B cell (primary cell): ENCODE results near the gene PEX11G. TPM values are rescaled to one million over a fixed set of nuclear protein-coding genes. Genes with fewer than 3 reads are reported as not detected.

Source experiments
- ATAC-seq: fragments of 200-7000 bp; cut with Tn5 transposase; one replicate; pipeline ENCODE4 v1.10.0; 2021; ENCODE audit warnings: low read depth, mild to moderate bottlenecking, moderate number of reproducible peaks, moderate library complexity
- CTCF ChIA-PET: fragments of 350-600 bp; sonication (Branson Sonifier 250); formaldehyde crosslinking; loops from one replicate; lab custom pipeline; 2021; ENCODE audit warnings: antibody characterized with exemption, inconsistent platforms; lab: Charles Lee
- POLR2A ChIA-PET: fragments of 350-600 bp; sonication (Branson Sonifier 250); formaldehyde crosslinking; loops from one replicate; lab custom pipeline; 2021; ENCODE audit warnings: antibody characterized with exemption; lab: Charles Lee
- DNase-seq: peaks from one replicate; pipeline ENCODE4 v3.0.0; 2013
- H2AFZ ChIP-seq: 2 replicates; pipeline ENCODE4 v1.6.1; 2012; ENCODE audit warnings: mild to moderate bottlenecking, low read depth, low read length; ENCODE audit not compliant: insufficient read depth, poor library complexity, severe bottlenecking
- H3K27ac ChIP-seq, 2 donors: 1 replicate in 1 of 2; 2 replicates in 1 of 2; pipeline ENCODE4 v1.5.1; 2012 to 2013; ENCODE audit warnings: low read length in 2 of 2, mild to moderate bottlenecking in 2 of 2, moderate library complexity in 1 of 2
- H3K27me3 ChIP-seq, 4 experiments: fragments of 200-600 bp in 1 of 4; sonication (generic) in 1 of 4; replicated peaks in 1 of 4; 1 replicate in 2 of 4; 2 replicates in 2 of 4; pipeline versions ENCODE4 v1.6.1 to v1.7.0; 2013 to 2016; ENCODE audit warnings: low read length in 3 of 4, mild to moderate bottlenecking in 2 of 4, mixed read lengths in 1 of 4, moderate library complexity in 1 of 4; ENCODE audit not compliant: insufficient read depth in 4 of 4, control insufficient read depth in 3 of 4; ENCODE audit errors: control extremely low read depth in 1 of 4
- H3K36me3 ChIP-seq, 2 experiments: replicated peaks in 1 of 2; 1 replicate in 1 of 2; 2 replicates in 1 of 2; pipeline versions ENCODE4 v1.6.1 to v1.7.1; 2013; ENCODE audit warnings: low read length in 1 of 2; ENCODE audit not compliant: insufficient read depth in 2 of 2, control insufficient read depth in 1 of 2; ENCODE audit errors: control extremely low read depth in 1 of 2, extremely low read depth in 1 of 2
- H3K4me1 ChIP-seq, 2 donors: fragments of 200-600 bp in 1 of 2; sonication (generic) in 1 of 2; 1 replicate in 1 of 2; 2 replicates in 1 of 2; pipeline versions ENCODE4 v1.5.1 to v1.6.1; 2013 to 2017; ENCODE audit warnings: low read length in 2 of 2; ENCODE audit not compliant: control insufficient read depth in 2 of 2, insufficient read depth in 2 of 2
- H3K4me2 ChIP-seq: replicated peaks from 2 replicates; pipeline ENCODE3; 2012; ENCODE audit warnings: mild to moderate bottlenecking, low read depth, low read length; ENCODE audit not compliant: poor library complexity, severe bottlenecking
- H3K4me3 ChIP-seq, 5 experiments: fragments of 200-600 bp in 1 of 5; sonication (generic) in 1 of 5; 1 replicate in 3 of 5; 2 replicates in 2 of 5; pipeline versions ENCODE4 v1.5.1 to v1.7.0; 2011 to 2016; ENCODE audit warnings: low read length in 4 of 5, mild to moderate bottlenecking in 4 of 5, low read depth in 2 of 5, control low read depth in 1 of 5, moderate library complexity in 1 of 5; ENCODE audit not compliant: insufficient read depth in 1 of 5; ENCODE audit errors: control extremely low read depth in 1 of 5, extremely low read depth in 1 of 5
- H3K79me2 ChIP-seq: fragments of 200-600 bp; sonication (generic); one replicate; pipeline ENCODE4 v1.6.0; 2016; ENCODE audit warnings: low read length; ENCODE audit not compliant: control insufficient read depth, insufficient read depth
- H3K9ac ChIP-seq: fragments of 200-600 bp; sonication (generic); 2 replicates; pipeline ENCODE4 v1.6.1; 2017; ENCODE audit warnings: mild to moderate bottlenecking, low read length, moderate library complexity
- H3K9me3 ChIP-seq, 3 donors: one replicate each; pipeline versions ENCODE4 v1.6.1 to v1.7.1; 2013; ENCODE audit warnings: low read length in 2 of 3; ENCODE audit not compliant: control insufficient read depth in 2 of 3, insufficient read depth in 1 of 3; ENCODE audit errors: control extremely low read depth in 1 of 3
- H4K20me1 ChIP-seq: 2 replicates; pipeline ENCODE4 v1.6.0; 2012; ENCODE audit warnings: mild to moderate bottlenecking, low read length; ENCODE audit not compliant: insufficient read depth, control insufficient read depth, poor library complexity, severe bottlenecking
- H3K27ac Mint-ChIP-seq: one replicate; pipeline ENCODE4 v1.8.0; 2021; ENCODE audit warnings: mixed read lengths
- H3K27me3 Mint-ChIP-seq: one replicate; pipeline ENCODE4 v1.8.0; 2021; ENCODE audit warnings: mixed read lengths
- H3K4me1 Mint-ChIP-seq: one replicate; pipeline ENCODE4 v1.8.0; 2021; ENCODE audit warnings: mixed read lengths
- H3K4me3 Mint-ChIP-seq: one replicate; pipeline ENCODE4 v1.8.0; 2021; ENCODE audit warnings: mixed read lengths
- H3K9me3 Mint-ChIP-seq: one replicate; pipeline ENCODE4 v1.8.0; 2022; ENCODE audit warnings: mixed read lengths; ENCODE audit not compliant: insufficient read depth
- CTCF ChIP-seq: fragments of 200-600 bp; IDR thresholded peaks from one replicate; pipeline ENCODE4 v1.8.0; 2022; ENCODE audit warnings: antibody characterized with exemption, mild to moderate bottlenecking
- EZH2 ChIP-seq: IDR thresholded peaks from 2 replicates; pipeline ENCODE4 v1.6.1; 2012; ENCODE audit warnings: borderline replicate concordance, low read depth, mild to moderate bottlenecking, moderate library complexity, low read length; ENCODE audit not compliant: insufficient read depth, poor library complexity, severe bottlenecking
- WGBS: methylation state at CpG from one replicate; pipeline ENCODE4 v1.1.5; 2013; ENCODE audit warnings: missing lambda C conversion rate; ENCODE audit not compliant: insufficient coverage; 5-methylcytosine and 5-hydroxymethylcytosine counted together
- intact Hi-C: fragments of 100-400 bp; cut with micrococcal nuclease; formaldehyde crosslinking; loops from one replicate; pipeline ENCODE4 v1.10.0; 2022
- polyA plus RNA-seq: library from polyadenylated mRNA; depleted of rRNA; stranded (reverse); fragments of >200 nt; gene quantifications from 2 replicates; pipeline ENCODE4 v1.2.3, GENCODE V29; 2012
- total RNA-seq, 2 donors: library from RNA; stranded (reverse); fragments of 120-200 nt in 1 of 2; gene quantifications; 1 replicate in 1 of 2; 2 replicates in 1 of 2; pipeline versions ENCODE4 v1.2.3 to v1.2.4, GENCODE V29; 2013 to 2022

PEX11G gene
- total and polyA plus RNA-seq, 2 donors (not counting 1 experiment from before 2014, with no cell fraction given): 0.40 to 0.62 TPM

GRCh38 chr19:7500811-7501450 is 12.1 kb upstream of the PEX11G start:
- H3K27me3 ChIP-seq: peaks cover 0 to 58% (median 25%) of the 10 kb centered on the region in 4 experiments
- no peaks in the 10 kb centered on the region for H4K20me1 ChIP-seq
- H3K4me3 ChIP-seq: peak overlapping the region in 3 of 5 experiments; percentile 15 to 21 (median 19)
- H2AFZ ChIP-seq: no peak overlapping the region
- H3K9me3 Mint-ChIP-seq: no peaks in the 10 kb centered on the region
- no peak for ATAC-seq
- 4% methylated on average over 93 of the region's 93 CpGs for WGBS
- no peak overlapping the region for H3K4me3 Mint-ChIP-seq
- H3K27ac Mint-ChIP-seq: no peak overlapping the region
- no peak overlapping the region for H3K9ac ChIP-seq
- H3K36me3 ChIP-seq: no peaks in the 10 kb centered on the region
- H3K27ac ChIP-seq: no peak overlapping the region
- peaks cover 42% of the 10 kb centered on the region for H3K27me3 Mint-ChIP-seq
- H3K4me2 ChIP-seq: peak overlapping the region; percentile 63
- peaks cover 8% of the 10 kb centered on the region for H3K4me1 Mint-ChIP-seq
- CTCF ChIA-PET: no interaction called here
- H3K9me3 ChIP-seq: peaks cover 0 to 9% (median 0%) of the 10 kb centered on the region in 3 donors
- no peak for DNase-seq
- POLR2A ChIA-PET: interaction anchor here (0.6 kb wide), 2 partner anchors 12 to 21 kb away, joined by 3 to 7 read pairs; no protein-coding TSS in a partner anchor
- peaks cover 16 to 17% of the 10 kb centered on the region in 2 donors for H3K4me1 ChIP-seq
- TF ChIP-seq EZH2 (no peak), CTCF (no peak)
- intact Hi-C loops: no loop called here
- no peaks in the 10 kb centered on the region for H3K79me2 ChIP-seq

- Histone ChIP-seq H3K36me3 (no peaks in the 10 kb centered on the region), H3K4me2 (no peak overlapping the region), H3K9ac (no peak overlapping the region), H3K27ac (no peak overlapping the region), H2AFZ (no peak overlapping the region), H3K4me1 (peaks cover 8 to 9% of the 10 kb centered on the region in 2 donors), H4K20me1 (no peaks in the 10 kb centered on the region), H3K9me3 (peaks cover 0 to 5% (median 0%) of the 10 kb centered on the region in 3 donors), H3K79me2 (no peaks in the 10 kb centered on the region), H3K4me3 (no peak overlapping the region), H3K27me3 (peaks cover 0 to 32% (median 7%) of the 10 kb centered on the region in 4 experiments)
- H3K9me3 Mint-ChIP-seq: no peaks in the 10 kb centered on the region
- no peak for ATAC-seq
- no peak overlapping the region for H3K4me3 Mint-ChIP-seq
- ChIA-PET POLR2A (interaction anchor here (0.5 to 1.6 kb wide), 2 partner anchors 25 to 115 kb away, joined by 4 read pairs; partner anchors contain the start of gene MCOLN1), CTCF (no interaction called here)
- 53% methylated on average over 7 of the region's 7 CpGs for WGBS
- intact Hi-C loops: no loop called here
- H3K4me1 Mint-ChIP-seq: no peaks in the 10 kb centered on the region
- TF ChIP-seq CTCF: peak; percentile 40
- no peak for TF ChIP-seq EZH2
- H3K27me3 Mint-ChIP-seq: peaks cover 27% of the 10 kb centered on the region
- H3K27ac Mint-ChIP-seq: no peak overlapping the region
- DNase-seq: no peak
These were observed 8.5 kb upstream of the PEX11G start for GRCh38 chr19:7497292-7497691.
